Femur (tissue), 1 donor: ENCODE results near the gene FDX1.
A peak's percentile ranks its signal among the peaks of the same experiment; 100 is the strongest.

ENCODE experiments used
- DNase-seq: peaks from one replicate; pipeline ENCODE4 v3.0.0-alpha.2; 2017

FDX1 gene

DNA sequence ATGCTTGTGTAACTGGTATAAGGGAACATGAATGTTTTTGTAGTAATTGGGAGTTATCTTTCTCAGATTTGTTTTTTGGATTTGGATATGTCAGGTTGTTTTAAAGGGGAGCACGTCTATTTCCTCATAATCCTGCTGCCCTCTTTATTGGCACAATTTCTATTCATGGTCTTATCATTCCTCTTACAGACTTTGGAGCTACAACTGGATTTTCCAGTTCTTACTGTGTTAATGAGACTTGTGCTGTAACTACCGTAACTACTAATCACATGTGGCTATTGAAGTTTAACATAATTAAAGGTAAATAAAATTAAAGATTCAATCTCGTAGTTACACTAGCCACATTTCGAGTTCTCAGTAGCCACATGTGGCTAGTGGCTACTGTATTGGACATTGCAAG lies 1.9 kb downstream of the FDX1 start:
- DNase-seq, result no peak

GRCh38 chr11:110432713-110433392 lies 3.1 kb downstream of the FDX1 start:
- DNase-seq, result no peak

- DNase-seq, result no peak
These were observed 3.9 kb downstream of the FDX1 start for GRCh38 chr11:110433393-110434333.

GRCh38 chr11:110434952-110435779 lies 5.4 kb downstream of the FDX1 start:
- no peak for DNase-seq

- DNase-seq, result no peak
These were observed 6.3 kb downstream of the FDX1 start for GRCh38 chr11:110435780-110436717.

- no peak for DNase-seq
These were observed 8.3 kb downstream of the FDX1 start for GRCh38 chr11:110438017-110438416.

- no peak for DNase-seq
These were observed 15.7 kb downstream of the FDX1 start for GRCh38 chr11:110445437-110445836.

DNA sequence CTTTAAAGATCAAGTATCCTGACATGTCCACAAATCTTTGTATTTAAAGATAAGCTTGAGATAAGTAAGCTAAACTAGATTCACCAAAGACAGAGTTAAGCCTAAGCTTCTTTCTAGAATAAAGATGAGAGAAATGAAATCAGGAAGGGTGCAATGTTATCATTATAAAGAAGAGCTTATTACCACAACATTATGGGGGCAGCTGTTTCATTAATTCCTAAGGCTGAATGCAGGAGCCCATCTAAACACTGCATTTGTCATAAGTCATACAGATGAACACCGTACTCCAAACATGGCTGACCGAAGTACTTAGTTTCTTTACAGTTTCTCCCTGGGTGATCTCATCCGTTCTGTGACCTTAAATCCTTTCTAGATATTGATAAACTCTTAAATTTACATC lies 16.3 kb downstream of the FDX1 start:
- DNase-seq, result no peak

DNA sequence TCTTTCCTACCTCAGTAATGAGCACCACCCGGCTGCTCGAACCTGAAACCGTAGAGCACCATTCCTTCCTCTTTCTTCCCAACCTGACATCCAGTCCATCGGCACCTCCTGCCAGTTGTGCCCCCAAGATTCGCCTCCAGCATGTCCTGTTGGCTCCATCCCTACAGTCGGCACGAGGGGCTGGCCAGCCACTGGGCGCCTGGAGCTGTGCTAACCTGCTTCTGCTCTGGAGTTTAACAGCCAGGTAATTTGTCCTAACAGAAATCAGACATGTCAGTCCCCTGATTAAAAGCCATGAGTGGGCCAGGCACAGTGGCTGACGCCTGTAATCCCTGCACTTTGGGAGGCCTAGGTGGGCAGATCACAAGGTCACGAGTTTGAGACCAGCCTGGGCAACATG lies 16.8 kb downstream of the FDX1 start:
- no peak for DNase-seq

DNA sequence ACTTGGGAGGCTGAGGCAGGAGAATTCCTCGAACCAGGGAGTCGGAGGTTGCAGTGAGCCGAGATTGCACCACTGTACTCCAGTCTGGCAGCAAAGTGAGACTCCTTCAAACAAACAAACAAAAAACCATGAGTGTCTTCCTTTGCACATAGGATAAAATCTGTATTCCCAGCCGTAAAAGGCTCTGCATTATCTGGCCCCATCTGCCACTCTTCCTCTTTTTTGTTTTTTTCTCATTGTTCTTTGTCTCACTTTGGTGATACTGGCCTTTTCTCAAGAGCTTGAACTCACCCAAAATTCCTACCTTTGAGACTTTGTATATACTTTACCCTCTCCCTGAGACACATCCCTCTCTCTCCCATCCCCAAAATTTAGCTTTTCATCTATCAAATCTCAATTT lies 17.6 kb downstream of the FDX1 start:
- DNase-seq, result no peak

- no peak for DNase-seq
These were observed 18.4 kb downstream of the FDX1 start for GRCh38 chr11:110447897-110448745.

- DNase-seq, result no peak
These were observed 20.5 kb downstream of the FDX1 start for GRCh38 chr11:110450246-110450645.

DNA sequence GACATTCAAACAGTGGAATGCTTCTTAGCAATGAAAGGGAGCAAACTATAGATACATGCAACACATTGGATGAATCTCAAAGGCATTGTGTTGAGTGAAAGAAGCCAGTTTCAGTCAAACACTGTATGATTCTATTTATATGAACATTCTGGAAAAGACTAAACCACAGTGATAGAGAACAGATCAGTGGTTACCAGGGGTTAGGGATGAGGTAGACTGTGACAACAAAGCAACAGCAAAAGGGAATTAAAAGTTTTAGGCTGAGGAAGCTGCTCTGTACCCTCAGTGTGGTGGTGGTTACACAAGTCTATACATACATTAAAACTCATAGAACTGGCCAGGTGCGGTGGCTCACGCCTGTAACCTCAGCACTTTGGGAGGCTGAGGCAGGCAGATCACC lies 23.0 kb downstream of the FDX1 start:
- no peak for DNase-seq

- DNase-seq, result no peak
These were observed 24.1 kb downstream of the FDX1 start for GRCh38 chr11:110453684-110454354.

- DNase-seq, result no peak
These were observed 24.9 kb downstream of the FDX1 start for GRCh38 chr11:110454609-110455008.

DNA sequence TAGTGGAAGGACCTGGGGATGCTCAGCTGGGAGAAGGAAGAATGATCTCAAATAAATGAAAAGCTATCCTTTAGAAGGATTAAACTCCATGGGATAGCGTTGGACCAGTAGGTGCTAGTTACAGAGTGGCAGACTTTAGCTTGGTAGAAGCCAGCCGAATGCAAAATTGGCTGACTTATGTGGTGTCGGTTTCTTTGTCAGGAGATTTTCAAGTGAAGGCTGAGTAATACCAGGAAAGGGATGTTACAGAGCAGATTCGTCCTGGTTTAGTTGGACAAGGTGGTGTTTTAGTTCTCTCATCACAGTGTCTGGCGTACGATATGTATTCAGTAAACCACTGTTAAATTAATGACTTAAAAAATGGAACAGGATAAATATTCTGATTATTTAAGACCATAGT lies 26.0 kb downstream of the FDX1 start:
- DNase-seq, result no peak

DNA sequence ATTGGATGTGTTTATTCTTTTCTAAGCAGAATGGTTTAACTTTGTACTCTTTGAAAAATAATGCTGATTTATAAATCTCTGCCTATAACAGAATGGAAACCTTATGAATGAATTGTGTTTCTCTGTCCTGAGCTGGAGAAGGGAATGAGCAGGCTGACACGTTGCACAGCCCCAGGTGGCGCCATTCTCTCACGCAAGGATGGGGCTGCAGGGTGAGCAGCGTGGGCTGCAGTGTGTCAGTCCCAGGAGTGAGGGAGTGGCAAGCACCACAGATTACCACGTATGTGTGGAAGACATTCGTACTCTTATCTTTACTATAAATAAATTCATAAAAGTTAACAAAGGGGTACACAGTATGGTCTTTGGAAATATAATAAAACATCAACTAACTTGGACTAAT lies 33.4 kb downstream of the FDX1 start:
- peak; percentile 74 for DNase-seq

- DNase-seq, result no peak
These were observed 35.5 kb downstream of the FDX1 start for GRCh38 chr11:110465231-110465630.

DNA sequence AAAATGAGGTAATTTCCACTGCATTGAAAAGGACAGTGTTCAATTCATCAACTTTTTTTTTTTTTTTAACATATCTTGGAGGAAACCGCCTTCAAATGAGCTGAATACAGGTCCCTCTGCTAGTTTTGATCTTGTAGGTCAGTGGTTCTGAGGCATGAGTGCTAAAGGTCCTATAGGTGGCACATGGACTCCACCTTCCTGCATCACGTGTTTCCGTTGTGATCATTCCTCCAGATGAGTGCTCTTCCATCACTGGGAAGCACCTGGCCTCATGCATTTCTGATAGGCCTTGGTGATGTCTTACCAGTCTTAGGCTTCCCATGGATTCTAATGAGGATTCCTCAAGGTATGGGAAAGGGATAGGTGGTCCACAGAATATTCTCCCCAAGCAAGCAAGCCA lies 37.8 kb downstream of the FDX1 start:
- DNase-seq, result no peak

DNA sequence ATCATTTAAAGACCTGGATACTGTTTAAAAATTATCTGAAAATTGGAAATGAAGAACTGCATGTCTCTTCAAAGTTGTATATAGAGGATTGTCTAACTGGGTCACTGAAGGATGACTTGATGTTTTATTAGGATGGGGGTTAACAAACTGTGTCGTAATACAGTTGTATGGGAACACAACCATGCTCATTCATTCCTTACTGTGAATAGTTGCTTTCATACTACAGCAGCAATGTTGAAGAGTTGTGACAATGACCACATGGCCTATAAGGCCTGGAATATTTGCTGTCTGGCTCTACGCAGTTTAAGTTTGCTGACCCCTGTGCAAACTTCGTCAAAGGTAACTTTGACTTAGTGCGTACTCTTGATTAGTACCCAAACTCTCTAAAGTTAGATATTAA lies 38.4 kb downstream of the FDX1 start:
- DNase-seq, result no peak

DNA sequence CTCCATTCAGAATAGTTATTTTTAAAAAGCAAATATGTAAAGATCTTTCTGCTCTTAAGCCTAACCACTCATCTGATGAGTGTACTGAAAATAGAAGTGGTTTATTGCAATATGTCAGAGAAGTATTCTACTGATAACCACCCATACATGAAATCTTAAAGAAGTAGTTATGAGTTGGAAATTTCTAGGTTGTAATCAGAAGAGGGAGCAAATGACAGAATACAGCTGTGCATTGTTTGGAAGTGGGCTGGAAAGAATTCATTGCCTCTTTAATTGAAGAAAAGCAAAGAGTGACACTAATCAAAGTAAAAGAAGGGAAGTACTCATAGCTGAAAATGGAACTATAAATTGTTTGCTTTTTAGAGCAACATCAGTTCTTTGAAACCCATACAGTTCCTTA lies 39.4 kb downstream of the FDX1 start:
- DNase-seq, result no peak
